BJ (cell line): Measurements from ENCODE around the gene F12. TPM values are rescaled to one million over a fixed set of nuclear protein-coding genes. Genes with fewer than 3 reads are reported as not detected.
"Not testable (repeated sequence)": the region's sequence is repeated elsewhere in the genome, so short reads cannot be mapped to it uniquely, and the experiment has no call there.

Experiments
- CTCF ChIA-PET: fragments of 350-600 bp; formaldehyde crosslinking; extraction: SDS; loops from one replicate; lab custom pipeline; 2021; ENCODE audit warnings: antibody characterized with exemption, inconsistent platforms; lab: Yijun Ruan, JAX
- POLR2A ChIA-PET: fragments of 300-600 bp; sonication (Branson Sonifier 250); formaldehyde crosslinking; extraction: SDS; loops from one replicate; lab custom pipeline; 2021; ENCODE audit warnings: antibody characterized with exemption; lab: Charles Lee
- DNase-seq: peaks from one replicate; pipeline ENCODE4 v3.0.0-alpha.2; 2011; ENCODE audit warnings: low read depth
- H3K27me3 ChIP-seq: 2 replicates; pipeline ENCODE4 v1.6.0; 2011; ENCODE audit warnings: low read length; ENCODE audit not compliant: control insufficient read depth, insufficient read depth
- H3K36me3 ChIP-seq: 2 replicates; pipeline ENCODE4 v1.5.1; 2011; ENCODE audit warnings: low read length; ENCODE audit not compliant: control insufficient read depth, insufficient read depth
- H3K4me3 ChIP-seq: 2 replicates; pipeline ENCODE4 v1.5.1; 2011; ENCODE audit warnings: low read depth, mild to moderate bottlenecking, control low read depth, low read length
- polyA plus RNA-seq: library from polyadenylated mRNA; depleted of rRNA; stranded (reverse); fragments of >200 nt; gene quantifications from 2 replicates; pipeline ENCODE4 v1.2.3, GENCODE V29; 2011
- TF ChIP-seq, protein P1 (sequence below): IDR thresholded peaks from 2 replicates; pipeline ENCODE4 v1.5.1; 2011; ENCODE audit warnings: low read depth, mild to moderate bottlenecking, control low read depth, inconsistent platforms, low read length, moderate library complexity; ENCODE audit not compliant: insufficient read depth

F12 gene
- polyA plus RNA-seq, 1 experiment, result 0.69 TPM

DNA sequence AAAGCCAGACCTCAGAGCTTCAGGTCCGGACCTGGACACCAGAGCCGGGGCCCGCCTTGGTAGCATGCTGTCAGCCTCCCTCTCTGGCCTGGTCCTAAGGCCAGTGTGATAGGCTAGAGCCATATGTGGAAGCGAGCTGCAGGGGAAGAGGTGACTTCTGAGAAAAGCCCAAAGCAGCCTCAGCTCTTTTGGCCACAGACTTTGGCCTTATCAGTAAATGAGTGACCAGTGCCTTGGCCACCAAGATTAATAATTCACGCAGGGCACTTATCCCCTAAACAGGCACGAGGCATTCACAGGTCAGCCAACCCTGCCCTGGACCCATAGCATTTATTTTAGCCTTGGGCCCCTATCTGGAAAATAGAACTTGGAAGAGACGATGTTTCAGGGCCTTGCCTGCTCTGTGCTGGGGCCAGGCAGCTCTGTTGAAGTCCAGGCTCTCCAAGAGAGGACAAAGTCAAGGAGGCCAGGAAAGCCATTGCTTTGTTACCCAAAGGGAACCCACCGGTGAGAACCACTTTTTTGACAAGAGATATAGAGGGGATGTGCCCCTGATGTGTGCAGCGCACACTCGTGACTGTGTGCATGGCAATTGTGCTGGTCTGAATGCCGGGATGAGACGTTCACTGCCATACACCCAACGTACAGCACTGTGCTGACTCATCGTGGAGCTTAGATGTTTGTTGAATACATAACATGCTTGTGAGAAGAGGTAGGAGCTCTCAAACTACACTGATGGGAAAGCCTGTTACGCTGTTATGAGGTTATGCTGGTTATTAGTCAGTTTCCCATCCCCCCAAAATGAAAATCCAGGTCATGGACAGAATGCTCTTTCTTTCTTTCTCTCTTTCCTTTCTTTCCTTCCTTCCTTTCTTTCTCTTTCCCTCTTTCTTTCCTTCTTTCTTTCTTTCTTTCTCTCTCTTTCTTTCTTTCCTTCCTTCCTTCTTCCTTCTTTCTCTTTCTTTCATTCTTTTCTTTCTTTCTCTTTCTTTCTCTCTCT is 30.2 kb downstream of the F12 start:
- DNase-seq, result no peak
- TF ChIP-seq, protein P1, sequence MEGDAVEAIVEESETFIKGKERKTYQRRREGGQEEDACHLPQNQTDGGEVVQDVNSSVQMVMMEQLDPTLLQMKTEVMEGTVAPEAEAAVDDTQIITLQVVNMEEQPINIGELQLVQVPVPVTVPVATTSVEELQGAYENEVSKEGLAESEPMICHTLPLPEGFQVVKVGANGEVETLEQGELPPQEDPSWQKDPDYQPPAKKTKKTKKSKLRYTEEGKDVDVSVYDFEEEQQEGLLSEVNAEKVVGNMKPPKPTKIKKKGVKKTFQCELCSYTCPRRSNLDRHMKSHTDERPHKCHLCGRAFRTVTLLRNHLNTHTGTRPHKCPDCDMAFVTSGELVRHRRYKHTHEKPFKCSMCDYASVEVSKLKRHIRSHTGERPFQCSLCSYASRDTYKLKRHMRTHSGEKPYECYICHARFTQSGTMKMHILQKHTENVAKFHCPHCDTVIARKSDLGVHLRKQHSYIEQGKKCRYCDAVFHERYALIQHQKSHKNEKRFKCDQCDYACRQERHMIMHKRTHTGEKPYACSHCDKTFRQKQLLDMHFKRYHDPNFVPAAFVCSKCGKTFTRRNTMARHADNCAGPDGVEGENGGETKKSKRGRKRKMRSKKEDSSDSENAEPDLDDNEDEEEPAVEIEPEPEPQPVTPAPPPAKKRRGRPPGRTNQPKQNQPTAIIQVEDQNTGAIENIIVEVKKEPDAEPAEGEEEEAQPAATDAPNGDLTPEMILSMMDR, result no peak
- no peaks in the 10 kb centered on the region for H3K36me3 ChIP-seq
- H3K27me3 ChIP-seq, result peaks cover 10% of the 10 kb centered on the region
- ChIA-PET CTCF (interaction anchor here (0.7 to 4.0 kb wide), 6 partner anchors 9 to 75 kb away, joined by 3 to 39 read pairs (median 10); no protein-coding TSS in a partner anchor), POLR2A (no interaction called here)
- H3K4me3 ChIP-seq, result no peak overlapping the region

- Histone ChIP-seq H3K36me3 (no peaks in the 10 kb centered on the region), H3K4me3 (no peak overlapping the region), H3K27me3 (peaks cover 10% of the 10 kb centered on the region)
- POLR2A ChIA-PET, result no interaction called here
- CTCF ChIA-PET, result interaction anchor here (0.8 to 4.0 kb wide), 6 partner anchors 8 to 76 kb away, joined by 3 to 39 read pairs (median 10); no protein-coding TSS in a partner anchor
- TF ChIP-seq, protein P1, result no peak
- no peak for DNase-seq
These were observed 31.2 kb downstream of the F12 start for GRCh38 chr5:177377851-177378776.

DNA sequence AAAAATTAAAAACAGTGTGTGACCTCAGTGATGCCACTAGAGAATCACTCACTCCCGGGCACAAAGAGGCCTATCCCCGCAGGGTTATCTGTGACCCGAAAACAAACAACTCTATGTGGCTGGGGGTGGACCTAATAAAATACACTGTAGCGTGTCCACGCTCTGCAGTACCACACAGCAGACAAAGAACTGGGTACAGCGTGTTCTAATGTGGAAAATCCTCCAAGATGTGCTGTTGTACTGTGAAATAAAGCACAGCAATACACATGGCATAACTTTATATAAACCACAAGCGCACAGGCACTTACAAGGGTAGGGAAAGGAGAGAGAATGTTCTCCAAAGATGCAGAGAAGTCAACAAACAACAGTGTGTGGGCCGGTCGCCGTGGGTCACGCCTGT is 33.3 kb downstream of the F12 start:
- Histone ChIP-seq H3K4me3 (no peak overlapping the region), H3K36me3 (no peaks in the 10 kb centered on the region), H3K27me3 (no peaks in the 10 kb centered on the region; the same call in 1 of the 2 replicates)
- CTCF ChIA-PET, result interaction anchor here (1.0 to 3.9 kb wide), 3 partner anchors 9 to 14 kb away, joined by 3 to 39 read pairs (median 3); no protein-coding TSS in a partner anchor
- TF ChIP-seq, protein P1, result no peak
- no peak for DNase-seq
- POLR2A ChIA-PET, result no interaction called here

GRCh38 chr5:177375516-177375915 is 33.8 kb downstream of the F12 start:
- POLR2A ChIA-PET, H3K4me3 ChIP-seq, DNase-seq, H3K36me3 ChIP-seq, H3K27me3 ChIP-seq: not testable (repeated sequence)
- CTCF ChIA-PET, result interaction anchor here (0.9 to 1.4 kb wide), 3 partner anchors 9 to 15 kb away, joined by 3 to 4 read pairs (median 3); no protein-coding TSS in a partner anchor

DNA sequence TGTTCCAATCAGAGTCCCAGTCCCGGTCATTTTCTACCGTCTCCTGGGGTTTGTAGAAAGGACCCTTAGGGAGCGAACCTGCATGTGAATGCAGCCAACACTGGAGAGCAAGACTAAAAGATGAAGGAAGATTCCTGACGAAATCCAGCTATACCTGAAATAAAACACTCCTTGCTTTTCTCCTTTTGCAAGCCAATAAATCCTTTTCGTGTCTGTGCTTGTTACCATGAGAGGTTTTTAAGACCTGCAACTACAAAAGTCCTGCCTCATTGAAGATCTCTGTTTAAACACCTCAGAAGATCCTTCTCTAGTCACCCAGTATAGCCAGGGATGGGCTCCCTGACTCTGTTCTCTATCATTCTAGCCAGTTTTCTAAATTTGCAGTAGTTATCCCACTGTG is 35.2 kb downstream of the F12 start:
- Histone ChIP-seq H3K4me3 (no peak overlapping the region), H3K36me3 (no peaks in the 10 kb centered on the region), H3K27me3 (no peaks in the 10 kb centered on the region; the same call in 1 of the 2 replicates)
- TF ChIP-seq, protein P1, result no peak
- CTCF ChIA-PET, result interaction anchor here (0.9 to 5.7 kb wide), 3 partner anchors 16 to 80 kb away, joined by 3 to 50 read pairs (median 4); no protein-coding TSS in a partner anchor
- POLR2A ChIA-PET, result no interaction called here
- no peak for DNase-seq
